ENCODE measurements around the gene DIAPH1.
A peak's percentile ranks its signal among the peaks of the same experiment; 100 is the strongest.
"Not testable (repeated sequence)": the region's sequence is repeated elsewhere in the genome, so short reads cannot be mapped to it uniquely, and the experiment has no call there.

The DIAPH1 gene

GRCh38 chr5:141639357-141640050 lies 20.7 kb upstream of the DIAPH1 start:
- DNase-seq: no peak

- DNase-seq: no peak
Observed at GRCh38 chr5:141638771-141639170, 20.0 kb upstream of the DIAPH1 start.

- DNase-seq: peak; percentile 74
Observed at GRCh38 chr5:141637767-141638419, 19.1 kb upstream of the DIAPH1 start.

- peak; percentile 83 for DNase-seq
Observed at GRCh38 chr5:141637123-141637766, 18.4 kb upstream of the DIAPH1 start.

GRCh38 chr5:141636413-141637122 lies 17.8 kb upstream of the DIAPH1 start, which contains the start of the genes HDAC3 and RELL2:
HDAC3 (minus strand) TSS chr5:141636849; CDS start chr5:141636790, 59 bp downstream.
RELL2 (plus strand) TSS chr5:141636997; CDS start chr5:141638226, 1,229 bp downstream.
- DNase-seq: peak; percentile 97

- DNase-seq: no peak
Observed at GRCh38 chr5:141636106-141636412, 17.3 kb upstream of the DIAPH1 start.

GRCh38 chr5:141635646-141636045 lies 16.8 kb upstream of the DIAPH1 start:
- no peak for DNase-seq

- DNase-seq: no peak
Observed at GRCh38 chr5:141634720-141635119, 15.9 kb upstream of the DIAPH1 start.

- no peak for DNase-seq
Observed at GRCh38 chr5:141633871-141634561, 15.2 kb upstream of the DIAPH1 start.

GRCh38 chr5:141632650-141633049 lies 13.8 kb upstream of the DIAPH1 start:
- no peak for DNase-seq

GRCh38 chr5:141630570-141631140 lies 11.9 kb upstream of the DIAPH1 start:
- no peak for DNase-seq

GRCh38 chr5:141628175-141628788 lies 9.5 kb upstream of the DIAPH1 start:
- no peak for DNase-seq

GRCh38 chr5:141623611-141624010 lies 4.8 kb upstream of the DIAPH1 start:
- no peak for DNase-seq

GRCh38 chr5:141623186-141623585 lies 4.4 kb upstream of the DIAPH1 start:
- DNase-seq: no peak

GRCh38 chr5:141618030-141618803 lies 583 bp downstream of the DIAPH1 start:
- DNase-seq: no peak

- DNase-seq: peak; percentile 22
Observed at GRCh38 chr5:141617682-141618029, 1.1 kb downstream of the DIAPH1 start.

GRCh38 chr5:141617128-141617527 lies 1.7 kb downstream of the DIAPH1 start:
- DNase-seq: no peak

- DNase-seq: no peak
Observed at GRCh38 chr5:141615991-141616720, 2.6 kb downstream of the DIAPH1 start.

GRCh38 chr5:141613344-141613743 lies 5.5 kb downstream of the DIAPH1 start:
- DNase-seq: no peak

- no peak for DNase-seq
Observed at GRCh38 chr5:141611289-141611688, 7.5 kb downstream of the DIAPH1 start.

GRCh38 chr5:141609921-141610320 lies 8.9 kb downstream of the DIAPH1 start:
- DNase-seq: not testable (repeated sequence)
